Sigmoid colon (tissue), 3 donors: ENCODE measurements around the gene C1QTNF9.

Experiments
- POLR2A ChIP-seq, 2 donors: fragments of 450-650 bp; IDR thresholded peaks; one replicate each; pipeline ENCODE4 v1.6.1; 2016; ENCODE audit warnings: antibody characterized with exemption in 2 of 2, mild to moderate bottlenecking in 2 of 2, moderate library complexity in 2 of 2
- TF ChIP-seq, protein P1 (sequence below), 4 experiments: fragments of 450-650 bp in 3 of 4; fragments of 200-600 bp in 1 of 4; IDR thresholded peaks; one replicate each; pipeline ENCODE4 v1.5.1; 2016 to 2019; ENCODE audit warnings: antibody characterized with exemption in 4 of 4, mild to moderate bottlenecking in 3 of 4, moderate library complexity in 2 of 4

DNA sequence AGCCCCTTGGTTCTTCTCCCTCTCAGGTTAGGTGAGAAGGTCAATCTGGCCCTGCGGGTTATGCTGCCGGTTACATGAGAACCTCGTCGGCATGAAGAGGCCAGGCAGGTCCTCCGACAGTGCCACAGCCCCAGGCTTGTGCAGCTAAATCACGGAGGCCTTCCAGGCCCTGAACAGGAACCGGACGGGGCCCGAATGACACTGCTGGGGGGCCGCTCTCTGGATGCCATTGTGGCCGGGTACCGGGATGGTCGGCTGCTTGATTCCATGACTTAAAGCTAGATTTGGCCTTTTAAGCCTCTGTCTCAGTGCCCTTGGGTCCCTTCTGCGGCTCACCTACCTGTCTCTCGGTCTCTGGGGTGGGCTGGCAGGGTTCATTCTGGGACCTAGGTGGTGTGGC lies 48.4 kb downstream of the C1QTNF9 start:
- TF ChIP-seq, protein P1, sequence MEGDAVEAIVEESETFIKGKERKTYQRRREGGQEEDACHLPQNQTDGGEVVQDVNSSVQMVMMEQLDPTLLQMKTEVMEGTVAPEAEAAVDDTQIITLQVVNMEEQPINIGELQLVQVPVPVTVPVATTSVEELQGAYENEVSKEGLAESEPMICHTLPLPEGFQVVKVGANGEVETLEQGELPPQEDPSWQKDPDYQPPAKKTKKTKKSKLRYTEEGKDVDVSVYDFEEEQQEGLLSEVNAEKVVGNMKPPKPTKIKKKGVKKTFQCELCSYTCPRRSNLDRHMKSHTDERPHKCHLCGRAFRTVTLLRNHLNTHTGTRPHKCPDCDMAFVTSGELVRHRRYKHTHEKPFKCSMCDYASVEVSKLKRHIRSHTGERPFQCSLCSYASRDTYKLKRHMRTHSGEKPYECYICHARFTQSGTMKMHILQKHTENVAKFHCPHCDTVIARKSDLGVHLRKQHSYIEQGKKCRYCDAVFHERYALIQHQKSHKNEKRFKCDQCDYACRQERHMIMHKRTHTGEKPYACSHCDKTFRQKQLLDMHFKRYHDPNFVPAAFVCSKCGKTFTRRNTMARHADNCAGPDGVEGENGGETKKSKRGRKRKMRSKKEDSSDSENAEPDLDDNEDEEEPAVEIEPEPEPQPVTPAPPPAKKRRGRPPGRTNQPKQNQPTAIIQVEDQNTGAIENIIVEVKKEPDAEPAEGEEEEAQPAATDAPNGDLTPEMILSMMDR (IDR thresholded peaks at IDR 0.05): no peak
- no peak for TF ChIP-seq POLR2A (IDR thresholded peaks at IDR 0.05)
